OCI-LY3 (cell line): ENCODE results near the gene PIK3C2G.

Experiments
- H2AFZ ChIP-seq: fragments of 200-600, 300-600 bp; shearing (Covaris generic); 2 replicates; pipeline ENCODE4 v1.6.0; 2014; ENCODE audit warnings: antibody characterized with exemption, low read depth, low read length
- H3K27ac ChIP-seq: fragments of 200-600, 300-600 bp; sonication (generic); 2 replicates; pipeline ENCODE4 v1.5.1; 2014; ENCODE audit warnings: mild to moderate bottlenecking, low read length, moderate library complexity, mixed read lengths
- H3K27me3 ChIP-seq: fragments of 200-600, 300-600 bp; sonication (generic); 2 replicates; pipeline ENCODE4 v1.6.1; 2014; ENCODE audit warnings: low read depth, low read length, mixed read lengths
- H3K36me3 ChIP-seq: fragments of 200-600, 300-600 bp; sonication (generic); replicated peaks from 2 replicates; pipeline ENCODE3; 2014; ENCODE audit warnings: low read depth, low read length, mixed read lengths
- H3K4me1 ChIP-seq: fragments of 300-600, 200-600 bp; sonication (generic); 2 replicates; pipeline ENCODE4 v1.6.1; 2014; ENCODE audit warnings: low read length, mixed read lengths
- H3K4me2 ChIP-seq: fragments of 200-600, 300-600 bp; sonication (generic); 2 replicates; pipeline ENCODE4 v1.6.1; 2014; ENCODE audit warnings: low read length, mixed read lengths
- H3K4me3 ChIP-seq: fragments of 300-600, 200-600 bp; sonication (generic); 2 replicates; pipeline ENCODE4 v1.5.1; 2014; ENCODE audit warnings: antibody characterized with exemption, mild to moderate bottlenecking, low read length, moderate library complexity
- H3K79me2 ChIP-seq: fragments of 300-600, 200-600 bp; shearing (Covaris generic); 2 replicates; pipeline ENCODE4 v1.6.1; 2014; ENCODE audit warnings: mild to moderate bottlenecking, low read length, mixed read lengths
- H3K9ac ChIP-seq: fragments of 300-600, 200-600 bp; shearing (Covaris generic); 2 replicates; pipeline ENCODE4 v1.6.0; 2014; ENCODE audit warnings: mild to moderate bottlenecking, low read length, moderate library complexity
- H3K9me3 ChIP-seq: fragments of 200-600, 300-600 bp; shearing (Covaris generic); 2 replicates; pipeline ENCODE4 v1.6.1; 2014; ENCODE audit warnings: low read length, mixed read lengths; ENCODE audit not compliant: insufficient read depth
- H4K20me1 ChIP-seq: fragments of 200-600, 300-600 bp; sonication (generic); 2 replicates; pipeline ENCODE4 v1.6.1; 2016; ENCODE audit warnings: low read length, mixed read lengths; ENCODE audit not compliant: insufficient read depth
- CTCF ChIP-seq: fragments of 200-600, 300-600 bp; sonication (generic); IDR thresholded peaks from 2 replicates; pipeline ENCODE4 v1.5.1; 2014; ENCODE audit warnings: antibody characterized with exemption, low read length, low read depth
- EZH2phosphoT487 ChIP-seq: fragments of 200-600 bp; shearing (Covaris generic); IDR thresholded peaks from 2 replicates; pipeline ENCODE4 v1.6.1; 2018; ENCODE audit warnings: antibody characterized with exemption, mixed run types, low read depth

PIK3C2G gene

DNA sequence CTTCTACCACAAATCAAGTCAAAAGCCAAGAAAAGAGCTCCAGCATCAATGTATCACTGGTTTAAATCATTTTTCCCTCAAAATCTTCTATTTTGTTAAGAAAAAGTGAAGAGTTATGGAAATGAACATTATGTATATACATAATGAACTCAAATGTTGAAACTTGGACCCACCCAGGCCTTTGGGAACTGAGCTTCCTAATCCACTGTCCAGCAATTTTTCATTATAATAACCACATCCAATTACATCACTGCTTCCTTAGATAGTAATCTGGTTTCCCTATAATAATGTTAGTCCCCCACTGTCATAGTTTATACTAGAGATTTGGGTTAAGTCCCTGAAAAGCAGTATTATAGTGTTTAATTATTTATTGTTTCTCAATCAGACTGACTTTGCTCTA lies 170.9 kb downstream of the PIK3C2G start:
- Histone ChIP-seq H3K9ac (no peak overlapping the region), H3K27me3 (no peaks in the 10 kb centered on the region), H3K79me2 (no peaks in the 10 kb centered on the region), H2AFZ (no peak overlapping the region), H4K20me1 (no peaks in the 10 kb centered on the region), H3K36me3 (no peaks in the 10 kb centered on the region), H3K9me3 (no peaks in the 10 kb centered on the region), H3K27ac (no peak overlapping the region), H3K4me1 (no peaks in the 10 kb centered on the region), H3K4me2 (no peak overlapping the region), H3K4me3 (no peak overlapping the region)
- TF ChIP-seq CTCF = no peak
- no peak for TF ChIP-seq EZH2phosphoT487

GRCh38 chr12:18436170-18436569 lies 174.9 kb downstream of the PIK3C2G start:
- Histone ChIP-seq H3K4me1 (no peaks in the 10 kb centered on the region), H3K4me3 (no peak overlapping the region), H3K27ac (no peak overlapping the region), H3K9ac (no peak overlapping the region), H3K27me3 (no peaks in the 10 kb centered on the region), H3K36me3 (no peaks in the 10 kb centered on the region), H4K20me1 (no peaks in the 10 kb centered on the region), H2AFZ (no peak overlapping the region), H3K9me3 (no peaks in the 10 kb centered on the region), H3K79me2 (no peaks in the 10 kb centered on the region), H3K4me2 (no peak overlapping the region)
- TF ChIP-seq EZH2phosphoT487 (no peak), CTCF (no peak)

- Histone ChIP-seq H3K36me3 (no peaks in the 10 kb centered on the region), H3K4me3 (no peak overlapping the region), H3K27me3 (no peaks in the 10 kb centered on the region), H2AFZ (no peak overlapping the region), H3K4me2 (no peak overlapping the region), H3K27ac (no peak overlapping the region), H3K79me2 (no peaks in the 10 kb centered on the region), H3K9me3 (no peaks in the 10 kb centered on the region), H4K20me1 (no peaks in the 10 kb centered on the region), H3K4me1 (no peaks in the 10 kb centered on the region), H3K9ac (no peak overlapping the region)
- no peak for TF ChIP-seq CTCF
- no peak for TF ChIP-seq EZH2phosphoT487
These were observed 178.2 kb downstream of the PIK3C2G start for GRCh38 chr12:18439541-18439940.

DNA sequence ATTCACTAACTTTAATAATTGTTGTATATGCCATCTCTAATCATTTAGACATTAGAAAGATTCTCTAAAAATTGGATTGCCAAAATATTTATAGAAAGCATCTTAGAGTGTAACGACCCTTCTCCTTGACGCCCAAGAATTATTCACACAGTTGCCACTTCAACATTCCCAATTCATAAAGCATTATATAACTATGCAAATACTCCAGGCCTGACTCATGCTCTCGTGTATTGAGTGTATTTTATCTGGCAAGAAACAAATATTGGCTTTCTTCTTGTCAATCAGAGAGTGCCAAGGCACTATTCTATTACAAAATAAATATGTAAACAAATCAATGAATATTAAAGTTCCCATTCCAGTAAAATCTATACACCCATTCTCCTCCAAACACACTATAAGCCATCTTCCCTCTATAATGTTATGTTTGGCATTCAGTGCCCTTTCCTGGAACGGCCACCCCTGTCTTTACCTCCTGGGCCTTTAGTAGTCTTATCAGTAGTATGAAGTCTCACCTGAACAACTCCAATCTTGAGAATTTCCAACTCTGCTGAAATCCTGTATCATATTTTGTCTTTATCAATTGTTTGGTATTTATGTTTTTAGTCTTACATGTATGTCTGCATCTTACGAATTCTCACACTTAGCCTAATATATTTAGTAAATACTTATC lies 182.6 kb downstream of the PIK3C2G start:
- H3K9me3 ChIP-seq = no peaks in the 10 kb centered on the region
- no peak overlapping the region for H3K4me2 ChIP-seq
- no peak overlapping the region for H3K4me3 ChIP-seq
- H4K20me1 ChIP-seq = no peaks in the 10 kb centered on the region
- no peaks in the 10 kb centered on the region for H3K79me2 ChIP-seq
- no peaks in the 10 kb centered on the region for H3K27me3 ChIP-seq
- H3K27ac ChIP-seq = no peak overlapping the region
- H3K36me3 ChIP-seq = no peaks in the 10 kb centered on the region
- no peak overlapping the region for H3K9ac ChIP-seq
- H2AFZ ChIP-seq = no peak overlapping the region
- peaks cover 7% of the 10 kb centered on the region for H3K4me1 ChIP-seq
- TF ChIP-seq CTCF (no peak), EZH2phosphoT487 (no peak)
